HG03342 (cell line): ENCODE data around the gene CCAR1.
"Not testable (repeated sequence)": the region's sequence is repeated elsewhere in the genome, so short reads cannot be mapped to it uniquely, and the experiment has no call there.

Experiments used
- ATAC-seq: cut with Tn5 transposase; IDR thresholded peaks from one replicate; pipeline ENCODE4 v1.9.1; 2021; ENCODE audit warnings: mild to moderate bottlenecking, moderate library complexity; ENCODE audit not compliant: unreplicated experiment

The CCAR1 gene

DNA sequence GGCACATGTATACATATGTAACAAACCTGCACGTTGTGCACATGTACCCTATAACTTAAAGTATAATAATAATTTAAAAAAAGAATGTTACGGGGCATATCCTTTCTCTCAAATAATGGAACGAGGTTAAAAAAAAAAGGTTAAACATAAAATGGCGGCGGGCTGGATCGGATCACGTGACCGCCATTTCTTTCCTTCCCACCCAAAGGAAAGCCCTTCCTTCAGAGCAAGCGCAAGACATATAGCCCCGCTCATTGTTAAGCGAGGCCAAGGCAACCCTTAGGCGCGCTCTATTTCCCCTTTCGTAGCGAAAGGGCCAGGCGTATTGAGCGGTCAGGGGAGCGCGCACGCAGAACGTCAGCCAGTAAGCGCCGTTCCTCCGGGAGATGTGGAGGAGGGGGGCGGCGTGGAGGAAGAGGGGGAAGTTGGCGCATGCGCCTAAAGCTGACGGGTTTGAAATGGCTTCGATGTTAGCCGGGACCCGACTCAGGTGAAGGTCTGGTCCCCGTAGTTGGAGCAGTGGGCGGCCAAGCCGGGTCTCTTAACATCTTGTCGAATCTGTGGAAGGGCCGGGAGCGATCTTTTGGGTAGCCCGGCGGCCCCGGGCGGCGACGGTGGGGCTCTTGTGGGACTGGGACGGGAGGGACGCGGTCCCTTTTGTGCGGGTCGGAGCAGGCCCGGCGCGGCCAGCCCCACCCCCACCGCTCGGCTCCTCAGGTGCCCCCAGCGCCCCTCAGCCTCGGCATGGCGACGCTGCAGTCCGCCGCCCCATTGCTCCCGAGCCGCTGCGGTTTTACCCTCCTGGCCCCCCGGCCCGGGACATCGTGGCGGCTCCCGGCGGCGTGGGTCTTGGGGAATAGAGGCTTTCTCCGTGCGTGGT, at the start of gene CCAR1:
Gene CCAR1, plus strand, starts transcription at position 447 of the 880 bp plus-strand sequence. CDS start 1,266 bp downstream, outside the sequence.
- ATAC-seq: peak; percentile 98

DNA sequence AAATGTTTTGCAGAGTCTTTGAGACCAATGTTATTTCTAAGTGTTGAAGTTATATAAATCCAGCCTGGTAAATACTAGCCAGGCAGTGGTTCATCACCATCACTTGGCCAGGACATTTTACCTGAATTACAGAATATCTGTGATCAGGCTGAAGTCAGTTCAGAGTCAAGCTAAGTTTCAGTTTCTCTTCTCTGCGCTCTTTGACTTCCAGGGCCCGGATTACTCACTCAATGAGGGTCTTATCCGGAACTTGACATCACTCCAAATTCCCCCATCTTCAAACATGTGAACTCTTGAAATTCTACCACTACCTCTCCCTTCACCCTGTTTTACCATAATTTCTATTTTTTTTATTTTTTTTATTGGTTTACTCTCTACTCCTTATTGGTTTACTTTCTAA, 36.6 kb upstream of the CCAR1 start:
- ATAC-seq: no peak

GRCh38 chr10:68696018-68696417, 25.0 kb upstream of the CCAR1 start:
- ATAC-seq: no peak

DNA sequence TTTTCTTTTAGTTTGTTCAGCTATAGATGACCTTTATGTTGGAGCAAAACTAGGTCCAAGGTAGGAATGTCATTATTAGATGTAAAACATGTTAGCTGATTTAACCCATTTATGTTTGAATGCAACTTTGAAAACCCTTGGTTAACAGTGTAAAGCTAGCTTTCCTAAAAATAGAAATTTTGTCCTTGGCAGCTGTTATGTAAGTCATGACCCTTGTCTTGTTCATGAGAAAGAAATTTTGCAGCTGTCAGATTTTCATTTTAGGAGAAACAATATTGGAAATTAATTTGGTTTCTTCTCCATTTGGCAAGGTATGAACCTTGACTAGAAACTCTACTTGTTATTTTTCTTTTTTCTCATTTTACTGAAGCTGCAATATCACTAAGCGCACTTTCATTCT, 23.9 kb upstream of the CCAR1 start:
- ATAC-seq: no peak

- ATAC-seq: no peak
Observed at GRCh38 chr10:68700197-68700596, 20.8 kb upstream of the CCAR1 start.

- no peak for ATAC-seq
Observed at GRCh38 chr10:68705548-68705947, 15.5 kb upstream of the CCAR1 start.

GRCh38 chr10:68708987-68709386, 12.1 kb upstream of the CCAR1 start:
- ATAC-seq: not testable (repeated sequence)

DNA sequence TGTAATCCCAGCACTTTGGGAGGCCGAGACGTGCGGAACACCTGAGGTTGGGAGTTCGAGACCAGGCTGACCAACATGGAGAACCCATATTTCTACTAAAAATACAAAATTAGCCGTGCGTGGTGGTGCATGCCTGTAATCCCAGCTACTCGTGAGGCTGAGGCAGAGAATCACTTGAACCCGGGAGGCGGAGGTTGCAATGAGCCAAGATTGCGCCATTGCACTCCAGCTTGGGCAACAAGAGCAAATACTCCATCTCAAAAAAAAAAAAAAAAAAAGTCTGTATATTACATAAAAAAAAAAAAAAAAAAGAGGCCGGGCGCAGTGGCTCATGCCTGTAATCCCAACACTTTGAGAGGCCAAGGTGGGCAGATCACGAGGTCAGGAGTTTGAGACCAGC, 8.0 kb upstream of the CCAR1 start:
- ATAC-seq: not testable (repeated sequence)

- ATAC-seq: no peak
Observed at GRCh38 chr10:68717435-68717834, 3.6 kb upstream of the CCAR1 start.

GRCh38 chr10:68721673-68722335, 765 bp downstream of the CCAR1 start:
- no peak for ATAC-seq

- ATAC-seq: no peak
Observed at GRCh38 chr10:68725016-68725415, 4.0 kb downstream of the CCAR1 start.

- no peak for ATAC-seq
Observed at GRCh38 chr10:68727146-68727545, 6.1 kb downstream of the CCAR1 start.

- ATAC-seq: no peak
Observed at GRCh38 chr10:68732651-68733050, 11.6 kb downstream of the CCAR1 start.

GRCh38 chr10:68734349-68734748, 13.3 kb downstream of the CCAR1 start:
- no peak for ATAC-seq

DNA sequence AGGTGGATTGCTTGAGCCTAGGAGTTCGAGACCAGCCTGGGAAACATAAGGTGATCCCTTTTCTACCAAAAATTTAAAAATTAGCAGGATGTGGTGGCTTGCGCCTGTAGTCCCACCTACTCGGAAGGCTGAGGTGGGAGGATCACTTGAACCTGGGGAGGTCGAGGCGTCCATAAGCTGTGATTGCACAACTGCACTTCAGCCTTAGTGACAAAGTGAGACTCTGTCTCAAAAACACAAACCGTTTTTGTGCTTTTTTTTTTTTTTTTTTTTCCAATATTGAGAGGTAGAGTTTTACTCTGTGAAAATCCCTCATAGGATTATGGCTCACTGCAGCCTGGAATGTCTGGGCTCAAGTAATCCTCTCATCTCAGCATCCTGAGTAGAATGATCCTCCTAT, 14.1 kb downstream of the CCAR1 start:
- no peak for ATAC-seq

DNA sequence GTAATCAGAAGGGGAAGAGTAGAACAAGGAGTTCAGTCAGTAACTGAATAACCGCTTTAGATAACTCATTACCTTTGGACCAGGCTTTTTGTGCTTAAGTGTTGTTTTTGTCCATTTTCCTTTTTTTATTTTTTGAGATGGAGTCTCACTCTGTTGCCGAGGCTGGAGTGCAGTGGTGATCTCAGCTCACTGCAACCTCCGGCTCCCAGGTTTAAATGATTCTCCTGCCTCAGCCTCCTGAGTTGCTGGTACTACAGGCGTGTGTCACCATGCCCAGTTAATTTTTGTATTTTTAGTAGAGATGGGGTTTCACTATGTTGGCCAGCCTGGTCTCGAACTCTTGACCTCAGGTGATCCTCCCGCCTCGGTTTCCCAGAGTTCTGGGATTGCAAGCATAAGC, 14.7 kb downstream of the CCAR1 start:
- not testable (repeated sequence) for ATAC-seq

- not testable (repeated sequence) for ATAC-seq
Observed at GRCh38 chr10:68740676-68741075, 19.6 kb downstream of the CCAR1 start.

DNA sequence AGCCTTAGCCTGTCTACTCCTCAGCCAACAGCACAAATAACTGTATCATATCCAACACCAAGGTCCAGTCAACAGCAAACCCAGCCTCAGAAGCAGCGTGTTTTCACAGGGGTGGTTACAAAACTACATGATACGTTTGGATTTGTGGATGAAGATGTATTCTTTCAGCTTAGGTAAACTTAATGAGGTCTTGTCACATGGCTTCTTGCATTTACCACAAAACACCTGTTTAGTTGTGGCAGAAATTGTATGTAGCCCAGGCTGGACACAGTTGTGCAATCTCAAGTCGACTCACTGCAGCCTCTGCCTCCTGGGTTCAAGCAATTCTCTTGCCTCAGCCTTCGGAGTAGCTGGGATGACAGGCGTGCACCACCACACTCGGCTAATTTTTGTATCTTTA, 21.4 kb downstream of the CCAR1 start:
- no peak for ATAC-seq

DNA sequence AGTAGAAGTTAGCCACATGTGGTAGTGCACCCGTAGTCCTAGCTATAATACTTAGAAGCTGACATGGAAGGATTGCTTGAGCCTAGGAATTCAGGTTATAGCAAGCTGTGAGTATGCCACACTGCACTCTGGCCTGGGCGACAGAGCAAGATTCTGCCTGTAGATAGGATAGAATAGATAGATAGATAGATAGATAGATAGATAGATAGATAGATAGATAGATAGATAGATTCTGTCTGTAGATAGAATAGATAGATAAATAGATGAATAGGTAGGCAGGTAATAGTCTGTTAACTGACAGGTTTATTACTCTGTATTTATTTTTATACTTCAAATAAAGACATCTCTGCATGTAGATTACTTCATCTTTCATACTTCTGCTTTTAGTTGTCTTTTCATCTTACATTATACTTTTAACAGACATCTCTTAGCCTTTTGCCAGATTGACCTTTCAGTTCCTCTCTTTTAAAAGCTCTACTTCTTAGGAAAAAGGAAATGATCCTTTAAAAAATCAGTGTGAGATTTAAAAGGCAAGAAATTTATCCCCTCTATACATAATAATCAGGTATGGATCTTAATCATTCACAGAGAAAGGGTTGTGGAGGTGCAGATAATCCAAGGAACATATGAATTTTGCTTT, 31.8 kb downstream of the CCAR1 start:
- no peak for ATAC-seq

- ATAC-seq: no peak
Observed at GRCh38 chr10:68756246-68756645, 35.2 kb downstream of the CCAR1 start.

DNA sequence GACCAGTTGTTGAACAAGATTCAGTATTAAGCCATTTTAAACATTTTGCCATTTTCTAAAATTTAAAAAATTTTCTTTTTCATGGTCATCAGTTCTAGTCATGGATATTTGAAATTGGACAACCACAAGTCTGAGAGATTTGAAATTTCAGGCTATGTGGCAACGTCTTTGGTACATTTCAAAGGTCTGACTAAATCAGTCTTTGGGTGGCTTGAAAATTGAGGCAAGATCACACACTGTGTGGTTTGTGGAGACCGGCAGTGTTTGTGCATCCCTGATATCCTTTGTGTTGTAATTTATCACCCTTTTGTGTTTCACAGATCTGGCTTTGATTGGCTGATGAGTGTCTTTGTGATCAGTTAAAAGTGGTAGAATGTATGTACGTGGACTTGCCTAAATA, 35.7 kb downstream of the CCAR1 start:
- ATAC-seq: no peak
